ENCODE results near the gene CCK. TPM values are rescaled to one million over a fixed set of nuclear protein-coding genes. Genes with fewer than 3 reads are reported as not detected.

Gene CCK
- total and polyA plus RNA-seq, 2 experiments from 2014 or later: 0.97 TPM; not detected in 1

- no peaks in the 10 kb centered on the region for H4K20me1 ChIP-seq (ENCODE audit: insufficient read depth)
- no peaks in the 10 kb centered on the region for H3K9me2 ChIP-seq (ENCODE audit: insufficient read depth)
- H3K4me1 ChIP-seq (ENCODE audit: insufficient read depth): peaks cover 24% of the 10 kb centered on the region
- WGBS, 2 experiments (ENCODE audit: low coverage in 1 of 2, low lambda C conversion rate in 2 of 2, missing lambda C conversion rate in 2 of 2): 8% methylated on average over 50 to 56 of the region's 56 CpGs
- H3K9ac ChIP-seq: 0 out of 2 replicates have a peak overlapping the region, but pooled peaks have one; percentile 6
- peaks cover 25% of the 10 kb centered on the region for H3F3A ChIP-seq (ENCODE audit: insufficient read depth)
- H3K4me2 ChIP-seq (ENCODE audit: unreplicated experiment): peak overlapping the region; percentile 67
- peaks cover 41% of the 10 kb centered on the region for H3K27me3 ChIP-seq (replicated peaks; ENCODE audit: insufficient read depth)
- H3K9me3 ChIP-seq (ENCODE audit: low read depth): no peaks in the 10 kb centered on the region
- H3K4me3 ChIP-seq: peak overlapping the region; percentile 46
- TF ChIP-seq EZH2 (IDR thresholded peaks at IDR 0.05; ENCODE audit: insufficient read depth, poor library complexity, severe bottlenecking) (peak; percentile 92), EZH2phosphoT487 (IDR thresholded peaks at IDR 0.05; ENCODE audit: insufficient read depth, low read depth) (no peak)
- no peaks in the 10 kb centered on the region for H3K36me3 ChIP-seq (ENCODE audit: low read depth)
- H2AFZ ChIP-seq: peak overlapping the region; percentile 30; the same call in 1 of the 2 replicates
- H3K27ac ChIP-seq: no peak overlapping the region
- no peaks in the 10 kb centered on the region for H3K79me2 ChIP-seq (ENCODE audit: insufficient read depth)
- peak; percentile 51 for DNase-seq
- in situ Hi-C loops (cut with MboI): no loop called here
These were observed 2.3 kb downstream of the CCK start for GRCh38 chr3:42263354-42264346.

GRCh38 chr3:42262525-42262924 lies 3.5 kb downstream of the CCK start:
- peak overlapping the region; percentile 67 for H3K4me2 ChIP-seq (ENCODE audit: unreplicated experiment)
- 0 to 6% methylated on average over 2 of the region's 2 CpGs for WGBS, 2 experiments (ENCODE audit: low coverage in 1 of 2, low lambda C conversion rate in 2 of 2, missing lambda C conversion rate in 2 of 2)
- no peaks in the 10 kb centered on the region for H3K79me2 ChIP-seq (ENCODE audit: insufficient read depth)
- H3K36me3 ChIP-seq (ENCODE audit: low read depth): no peaks in the 10 kb centered on the region
- TF ChIP-seq EZH2phosphoT487 (IDR thresholded peaks at IDR 0.05; ENCODE audit: insufficient read depth, low read depth): no peak
- no peak for TF ChIP-seq EZH2 (IDR thresholded peaks at IDR 0.05; ENCODE audit: insufficient read depth, poor library complexity, severe bottlenecking)
- H3F3A ChIP-seq (ENCODE audit: insufficient read depth): peaks cover 25% of the 10 kb centered on the region
- peak overlapping the region; percentile 54; the same call in 1 of the 2 replicates for H3K27ac ChIP-seq
- no peak overlapping the region for H2AFZ ChIP-seq
- peaks cover 24% of the 10 kb centered on the region for H3K4me1 ChIP-seq (ENCODE audit: insufficient read depth)
- no peaks in the 10 kb centered on the region for H4K20me1 ChIP-seq (ENCODE audit: insufficient read depth)
- no peak overlapping the region for H3K9ac ChIP-seq
- DNase-seq: peak; percentile 94
- in situ Hi-C loops (cut with MboI): no loop called here
- no peak overlapping the region for H3K4me3 ChIP-seq
- H3K27me3 ChIP-seq (replicated peaks; ENCODE audit: insufficient read depth): peaks cover 32% of the 10 kb centered on the region
- H3K9me2 ChIP-seq (ENCODE audit: insufficient read depth): no peaks in the 10 kb centered on the region
- no peaks in the 10 kb centered on the region for H3K9me3 ChIP-seq (ENCODE audit: low read depth)

- H3K4me3 ChIP-seq: no peak overlapping the region
- peaks cover 15% of the 10 kb centered on the region for H3F3A ChIP-seq (ENCODE audit: insufficient read depth)
- no peaks in the 10 kb centered on the region for H3K79me2 ChIP-seq (ENCODE audit: insufficient read depth)
- no peaks in the 10 kb centered on the region for H3K9me3 ChIP-seq (ENCODE audit: low read depth)
- H2AFZ ChIP-seq: no peak overlapping the region
- no peaks in the 10 kb centered on the region for H4K20me1 ChIP-seq (ENCODE audit: insufficient read depth)
- H3K4me1 ChIP-seq (ENCODE audit: insufficient read depth): peaks cover 31% of the 10 kb centered on the region
- no peaks in the 10 kb centered on the region for H3K36me3 ChIP-seq (ENCODE audit: low read depth)
- 64 to 76% methylated on average over 7 of the region's 7 CpGs for WGBS, 2 experiments (ENCODE audit: low coverage in 1 of 2, low lambda C conversion rate in 2 of 2, missing lambda C conversion rate in 2 of 2)
- no peak overlapping the region for H3K9ac ChIP-seq
- H3K27me3 ChIP-seq (replicated peaks; ENCODE audit: insufficient read depth): no peaks in the 10 kb centered on the region
- in situ Hi-C loops (cut with MboI): no loop called here
- H3K4me2 ChIP-seq (ENCODE audit: unreplicated experiment): peak overlapping the region; percentile 41
- TF ChIP-seq EZH2phosphoT487 (IDR thresholded peaks at IDR 0.05; ENCODE audit: insufficient read depth, low read depth) (no peak), EZH2 (IDR thresholded peaks at IDR 0.05; ENCODE audit: insufficient read depth, poor library complexity, severe bottlenecking) (no peak)
- H3K9me2 ChIP-seq (ENCODE audit: insufficient read depth): no peaks in the 10 kb centered on the region
- no peak overlapping the region for H3K27ac ChIP-seq
- no peak for DNase-seq
These were observed 9.0 kb downstream of the CCK start for GRCh38 chr3:42257007-42257406.

DNA sequence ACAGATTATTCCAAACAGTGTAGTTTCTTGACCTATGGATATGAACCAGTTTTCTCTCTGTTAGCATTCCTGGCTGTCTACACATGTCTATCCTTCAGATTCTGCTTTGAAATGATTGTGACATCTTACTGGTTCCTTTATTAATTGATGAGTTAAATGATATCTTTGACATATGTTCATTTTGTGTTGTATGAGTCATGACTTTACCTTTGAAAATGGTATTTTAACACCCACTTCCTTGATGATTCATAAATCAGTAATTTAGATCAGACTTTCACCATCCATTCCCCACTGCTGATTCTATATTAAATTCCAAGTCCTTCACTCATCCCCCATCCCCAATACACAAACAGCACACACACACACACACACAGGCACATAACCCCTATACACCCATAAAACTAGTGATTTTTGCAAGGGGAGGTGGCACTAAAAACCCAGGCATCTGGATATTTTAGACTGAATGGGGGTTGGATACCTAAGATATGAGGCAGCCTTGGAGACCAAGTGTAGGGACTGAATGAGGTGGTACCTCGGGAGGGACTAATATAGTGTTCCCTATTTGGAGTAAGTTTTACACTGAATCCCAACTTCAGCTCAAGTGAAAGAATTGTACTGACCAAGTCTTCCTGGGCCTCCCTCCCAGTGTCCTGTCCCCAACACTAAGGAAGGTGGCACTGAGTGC lies 9.7 kb downstream of the CCK start:
- no peaks in the 10 kb centered on the region for H4K20me1 ChIP-seq (ENCODE audit: insufficient read depth)
- H3K4me3 ChIP-seq: no peak overlapping the region
- no peak for TF ChIP-seq EZH2 (IDR thresholded peaks at IDR 0.05; ENCODE audit: insufficient read depth, poor library complexity, severe bottlenecking)
- no peak for TF ChIP-seq EZH2phosphoT487 (IDR thresholded peaks at IDR 0.05; ENCODE audit: insufficient read depth, low read depth)
- no peaks in the 10 kb centered on the region for H3K79me2 ChIP-seq (ENCODE audit: insufficient read depth)
- no peak overlapping the region for H2AFZ ChIP-seq
- no peaks in the 10 kb centered on the region for H3K27me3 ChIP-seq (replicated peaks; ENCODE audit: insufficient read depth)
- in situ Hi-C loops (cut with MboI): no loop called here
- H3K36me3 ChIP-seq (ENCODE audit: low read depth): no peaks in the 10 kb centered on the region
- H3K27ac ChIP-seq: no peak overlapping the region
- H3K9ac ChIP-seq: no peak overlapping the region
- peak overlapping the region; percentile 41 for H3K4me2 ChIP-seq (ENCODE audit: unreplicated experiment)
- H3F3A ChIP-seq (ENCODE audit: insufficient read depth): peaks cover 8% of the 10 kb centered on the region
- H3K9me3 ChIP-seq (ENCODE audit: low read depth): no peaks in the 10 kb centered on the region
- 77 to 93% methylated on average over 1 of the region's 1 CpG for WGBS, 2 experiments (ENCODE audit: low coverage in 1 of 2, low lambda C conversion rate in 2 of 2, missing lambda C conversion rate in 2 of 2)
- no peaks in the 10 kb centered on the region for H3K9me2 ChIP-seq (ENCODE audit: insufficient read depth)
- peaks cover 31% of the 10 kb centered on the region for H3K4me1 ChIP-seq (ENCODE audit: insufficient read depth)
- DNase-seq: peak; percentile 54

Data from GM23248 (cell line).